UCSD-AML1 (cell line): Measurements from ENCODE around the gene PLA2G4D.

Experiments
- DNase-seq: peaks from one replicate; lab custom pipeline; 2025; ENCODE audit not compliant: unreplicated experiment; lab: John Stamatoyannopoulos, UW

PLA2G4D gene

GRCh38 chr15:42090781-42091180 is 3.6 kb downstream of the PLA2G4D start:
- no peak for DNase-seq

GRCh38 chr15:42090370-42090769 is 4.0 kb downstream of the PLA2G4D start:
- no peak for DNase-seq

GRCh38 chr15:42089942-42090341 is 4.4 kb downstream of the PLA2G4D start:
- DNase-seq = no peak

GRCh38 chr15:42088801-42089640 is 5.3 kb downstream of the PLA2G4D start:
- DNase-seq = no peak

- DNase-seq = no peak
Measured at GRCh38 chr15:42087926-42088800, 6.2 kb downstream of the PLA2G4D start.

- DNase-seq = no peak
Measured at GRCh38 chr15:42087460-42087859, 6.9 kb downstream of the PLA2G4D start.

GRCh38 chr15:42085721-42086120 is 8.6 kb downstream of the PLA2G4D start:
- DNase-seq = no peak

GRCh38 chr15:42085236-42085605 is 9.1 kb downstream of the PLA2G4D start:
- no peak for DNase-seq

GRCh38 chr15:42084465-42085235 is 9.7 kb downstream of the PLA2G4D start:
- DNase-seq = peak; percentile 73

GRCh38 chr15:42083916-42084315 is 10.4 kb downstream of the PLA2G4D start:
- no peak for DNase-seq

- no peak for DNase-seq
Measured at GRCh38 chr15:42083605-42083908, 10.8 kb downstream of the PLA2G4D start.

- DNase-seq = no peak
Measured at GRCh38 chr15:42082823-42083604, 11.3 kb downstream of the PLA2G4D start.

GRCh38 chr15:42082141-42082540 is 12.2 kb downstream of the PLA2G4D start:
- DNase-seq = no peak

GRCh38 chr15:42080919-42081830 is 13.2 kb downstream of the PLA2G4D start:
- DNase-seq = no peak

GRCh38 chr15:42080186-42080918 is 14.0 kb downstream of the PLA2G4D start:
- no peak for DNase-seq

- no peak for DNase-seq
Measured at GRCh38 chr15:42079401-42079908, 14.9 kb downstream of the PLA2G4D start.

GRCh38 chr15:42078903-42079302 is 15.5 kb downstream of the PLA2G4D start:
- no peak for DNase-seq

GRCh38 chr15:42077689-42078088 is 16.7 kb downstream of the PLA2G4D start:
- no peak for DNase-seq

- DNase-seq = no peak
Measured at GRCh38 chr15:42073418-42073817, 20.9 kb downstream of the PLA2G4D start.
